GM12878 (cell line): Measurements from ENCODE around the gene DGAT2. TPM values are rescaled to one million over a fixed set of nuclear protein-coding genes. Genes with fewer than 3 reads are reported as not detected.
A peak's percentile ranks its signal among the peaks of the same experiment; 100 is the strongest.

ENCODE experiments used
- ATAC-seq: fragments of 200-7000 bp; cut with Tn5 transposase; 3 replicates; pipeline ENCODE4 v1.9.1; 2020; ENCODE audit warnings: mild to moderate bottlenecking, moderate library complexity
- BruUV-seq: library from RNA; stranded (reverse); fragments of 400-500 nt; replicated peaks from 2 replicates; lab custom pipeline; 2021; lab: Mats Ljungman, UMichigan
- CTCF ChIA-PET: fragments of 300-600 bp; sonication (Branson Sonifier 250); formaldehyde crosslinking; extraction: SDS; loops from one replicate; lab custom pipeline; 2021; ENCODE audit warnings: inconsistent platforms; lab: Yijun Ruan, JAX
- POLR2A ChIA-PET: fragments of 350-600 bp; formaldehyde crosslinking; extraction: SDS; loops from one replicate; lab custom pipeline; 2021; ENCODE audit warnings: inconsistent platforms; lab: Charles Lee
- RAD21 ChIA-PET: fragments of 300-600 bp; sonication (Branson Sonifier 250); formaldehyde crosslinking; loops from one replicate; lab custom pipeline; 2023; ENCODE audit warnings: antibody characterized with exemption; ENCODE audit not compliant: unreplicated experiment; lab: Charles Lee
- SMC1A ChIA-PET: fragments of 300-600 bp; sonication (Branson Sonifier 250); formaldehyde crosslinking; loops from one replicate; lab custom pipeline; 2023; ENCODE audit not compliant: unreplicated experiment, uncharacterized antibody; lab: Charles Lee
- DNase-seq: peaks from one replicate; pipeline ENCODE4 v3.0.0-alpha.2; 2011; ENCODE audit warnings: low read depth, low spot score
- FAIRE-seq: peaks from 3 replicates; lab custom pipeline; 2011; peaks lifted over from hg19 to GRCh38; lab: Jason Lieb, UNC
- H2AFZ ChIP-seq: 2 replicates; pipeline ENCODE4 v1.6.0; 2011; ENCODE audit warnings: low read depth, low read length, control low read depth; ENCODE audit not compliant: control insufficient read depth
- H3K27ac ChIP-seq: 2 replicates; pipeline ENCODE4 v1.5.1; 2011; ENCODE audit warnings: control low read depth; ENCODE audit not compliant: control insufficient read depth, insufficient read depth
- H3K27me3 ChIP-seq, 2 experiments: replicated peaks in 1 of 2; 2 replicates each; pipeline versions ENCODE4 v1.6.0 to v1.6.1; 2011; ENCODE audit warnings: low read length in 1 of 2; ENCODE audit not compliant: control insufficient read depth in 2 of 2, insufficient read depth in 2 of 2
- H3K36me3 ChIP-seq, 2 experiments: 2 replicates each; pipeline ENCODE4 v1.5.1; 2011; ENCODE audit warnings: low read length in 1 of 2; ENCODE audit not compliant: control insufficient read depth in 2 of 2, insufficient read depth in 2 of 2
- H3K4me1 ChIP-seq: 2 replicates; pipeline ENCODE4 v1.6.1; 2011; ENCODE audit warnings: mild to moderate bottlenecking, low read length, moderate library complexity, mixed read lengths; ENCODE audit not compliant: control insufficient read depth, insufficient read depth
- H3K4me2 ChIP-seq: 2 replicates; pipeline ENCODE4 v1.6.0; 2011; ENCODE audit warnings: control low read depth; ENCODE audit not compliant: control insufficient read depth, insufficient read depth
- H3K4me3 ChIP-seq: fragments of 200-600 bp; sonication (generic); 2 replicates; pipeline ENCODE4 v1.5.1; 2016
- H3K79me2 ChIP-seq: 2 replicates; pipeline ENCODE4 v1.6.0; 2011; ENCODE audit warnings: low read length; ENCODE audit not compliant: control insufficient read depth, insufficient read depth
- H3K9ac ChIP-seq: 2 replicates; pipeline ENCODE4 v1.8.0; 2011; ENCODE audit warnings: low read length, control low read depth, mixed read lengths; ENCODE audit not compliant: control insufficient read depth, insufficient read depth
- H3K9me3 ChIP-seq: replicated peaks from 3 replicates; pipeline ENCODE4 v1.5.1; 2011; ENCODE audit warnings: mild to moderate bottlenecking, low read length; ENCODE audit not compliant: control insufficient read depth, insufficient read depth
- H4K20me1 ChIP-seq: 2 replicates; pipeline ENCODE4 v1.6.0; 2011; ENCODE audit not compliant: control insufficient read depth, insufficient read depth
- BCL3 ChIP-seq: IDR thresholded peaks from 2 replicates; pipeline ENCODE4 v1.6.1; 2011; ENCODE audit warnings: borderline replicate concordance, low read depth, mild to moderate bottlenecking, moderate library complexity, low read length; ENCODE audit not compliant: insufficient read depth, poor library complexity, severe bottlenecking
- BRCA1 ChIP-seq: IDR thresholded peaks from 2 replicates; pipeline ENCODE4 v1.6.1; 2011; ENCODE audit warnings: low read depth, low read length, improper control_type of control experiment
- HDAC2 ChIP-seq: fragments of 200-600 bp; sonication (generic); IDR thresholded peaks from 2 replicates; pipeline ENCODE4 v1.6.1; 2017
- IRF3 ChIP-seq: fragments of 450-650 bp; IDR thresholded peaks from 2 replicates; pipeline ENCODE4 v1.6.1; 2014; ENCODE audit warnings: mild to moderate bottlenecking
- MEF2A ChIP-seq: IDR thresholded peaks from 2 replicates; pipeline ENCODE4 v1.6.1; 2011; ENCODE audit warnings: low read depth, mild to moderate bottlenecking, low read length, moderate library complexity; ENCODE audit not compliant: insufficient read depth
- NBN ChIP-seq: fragments of 450-650 bp; IDR thresholded peaks from 2 replicates; pipeline ENCODE4 v1.6.1; 2016
- PML ChIP-seq: IDR thresholded peaks from 2 replicates; pipeline ENCODE4 v1.6.1; 2012; ENCODE audit warnings: low read length, inconsistent platforms
- POLR2AphosphoS2 ChIP-seq: IDR thresholded peaks from 2 replicates; pipeline ENCODE4 v1.6.1; 2011; ENCODE audit warnings: low read depth, mild to moderate bottlenecking, low read length, improper control_type of control experiment, moderate library complexity
- REST ChIP-seq: IDR thresholded peaks from 2 replicates; pipeline ENCODE4 v1.6.1; 2012; ENCODE audit warnings: mild to moderate bottlenecking, low read depth, low read length
- USF1 ChIP-seq: IDR thresholded peaks from 2 replicates; pipeline ENCODE4 v1.6.1; 2011; ENCODE audit warnings: borderline replicate concordance, low read depth, mild to moderate bottlenecking, moderate library complexity, mixed read lengths, low read length; ENCODE audit not compliant: insufficient read depth; ENCODE audit errors: extremely low read length
- WRNIP1 ChIP-seq: IDR thresholded peaks from 2 replicates; pipeline ENCODE4 v1.6.1; 2011; ENCODE audit warnings: low read depth, low read length, improper control_type of control experiment, borderline replicate concordance
- YY1 ChIP-seq: IDR thresholded peaks from 2 replicates; pipeline ENCODE4 v1.6.1; 2011; ENCODE audit warnings: low read depth, mild to moderate bottlenecking, low read length
- ZNF384 ChIP-seq: IDR thresholded peaks from 2 replicates; pipeline ENCODE4 v1.6.1; 2012; ENCODE audit warnings: low read depth, mild to moderate bottlenecking, low read length, improper control_type of control experiment, borderline replicate concordance
- WGBS: methylation state at CpG from one replicate; pipeline ENCODE4 v1.1.6; 2016; ENCODE audit warnings: low lambda C conversion rate; ENCODE audit not compliant: insufficient replicate concordance, insufficient coverage; ENCODE audit errors: missing lambda C conversion rate; 5-methylcytosine and 5-hydroxymethylcytosine counted together
- in situ Hi-C: fragments of 300-500 bp; cut with MboI; formaldehyde crosslinking; loops from 9 replicates; pipeline ENCODE4 v1.14.3; 2018; ENCODE audit warnings: mixed read lengths
- intact Hi-C: fragments of 100-400 bp; cut with micrococcal nuclease; formaldehyde crosslinking; loops from one replicate; pipeline ENCODE4 v1.14.2; 2022; ENCODE audit not compliant: unreplicated experiment
- polyA plus RNA-seq, 11 experiments: library from polyadenylated mRNA; depleted of rRNA in 4 of 11; unstranded in 6 of 11; stranded (reverse) in 5 of 11; fragments of >200 nt; fragmentation: Nextera tagmentation in 4 of 11; fragmentation: Illumina TruSeq in 1 of 11; extraction: Ambion mirVana in 4 of 11; extraction: Trizol in 1 of 11; gene quantifications; 1 replicate in 1 of 11; 2 replicates in 10 of 11; pipeline versions ENCODE4 v1.2.1 to v1.2.3, GENCODE V29; 2011 to 2016; ENCODE audit warnings: inconsistent platforms in 2 of 11, missing spikeins in 2 of 11, low read depth in 1 of 11
- total RNA-seq, 4 experiments: library from RNA; depleted of rRNA in 3 of 4; stranded (reverse); fragments of >200 nt in 3 of 4; fragmentation: Illumina TruSeq in 1 of 4; extraction: Trizol in 1 of 4; gene quantifications; 2 replicates each; pipeline versions ENCODE4 v1.2.1 to v1.2.3, GENCODE V29; 2013 to 2021

DGAT2 gene
- total and polyA plus RNA-seq, 10 of the 15 experiments (the other 5 are each of a cell fraction or from before 2014, with no cell fraction given) = 5.1 to 25.9 (median 17.6) TPM

GRCh38 chr11:75814677-75815344 is 46.2 kb downstream of the DGAT2 start, which contains the start of gene UVRAG:
Gene UVRAG (plus strand): TSS chr11:75815210. CDS start chr11:75815408, 198 bp downstream.
- Histone ChIP-seq H3K4me2 (peak within 1 kb of the TSS; percentile 93), H2AFZ (peak within 1 kb of the TSS; percentile 73), H3K36me3 (no peaks in the 10 kb centered on the region), H3K27me3 (no peaks in the 10 kb centered on the region), H3K79me2 (peaks cover 81% of the 10 kb centered on the region), H3K9me3 (no peaks in the 10 kb centered on the region), H3K9ac (peak within 1 kb of the TSS; percentile 95), H4K20me1 (no peaks in the 10 kb centered on the region), H3K4me3 (peak within 1 kb of the TSS; percentile 93), H3K4me1 (peaks cover 39% of the 10 kb centered on the region), H3K27ac (peak within 1 kb of the TSS; percentile 94)
- peak; percentile 86 for ATAC-seq
- ChIA-PET POLR2A (interaction anchor here (0.6 to 8.7 kb wide), 8 partner anchors 7 to 1652 kb away, joined by 3 to 173 read pairs (median 3); no protein-coding TSS in a partner anchor), CTCF (interaction anchor here (0.6 to 13.1 kb wide), 9 partner anchors 10 to 338 kb away, joined by 3 to 183 read pairs (median 7); no protein-coding TSS in a partner anchor), SMC1A (interaction anchor here (0.7 to 6.5 kb wide), 10 partner anchors 10 to 337 kb away, joined by 3 to 111 read pairs (median 6); no protein-coding TSS in a partner anchor), RAD21 (interaction anchor here (0.9 to 10.4 kb wide), 7 partner anchors 11 to 92 kb away, joined by 3 to 111 read pairs (median 24); no protein-coding TSS in a partner anchor)
- no TSS peak for BruUV-seq
- DNase-seq = peak; percentile 100
- FAIRE-seq = peak; percentile 98
- intact Hi-C loops = loop anchor here (1.0 to 10.0 kb wide), 3 partner anchors 58 to 1820 kb away; no protein-coding TSS in a partner anchor
- in situ Hi-C loops = no loop called here
- WGBS = 1% methylated on average over 39 of the region's 39 CpGs
- TF ChIP-seq NBN = 0 out of 2 replicates have a peak, but pooled peaks have one; percentile 14
- TF ChIP-seq HDAC2 = no peak
- TF ChIP-seq MEF2A = no peak
- TF ChIP-seq WRNIP1 = no peak
- 0 out of 2 replicates have a peak, but pooled peaks have one; percentile 20 for TF ChIP-seq PML
- no peak for TF ChIP-seq BRCA1
- TF ChIP-seq REST = 0 out of 2 replicates have a peak, but pooled peaks have one; percentile 16
- peak; percentile 84 for TF ChIP-seq YY1
- no peak for TF ChIP-seq ZNF384
- TF ChIP-seq IRF3 = peak; percentile 91
- no peak for TF ChIP-seq BCL3
- peak; percentile 98 for TF ChIP-seq USF1
- TF ChIP-seq POLR2AphosphoS2 = no peak
